Left hindlimb (tissue), 1 donor: ENCODE measurements around the gene NRG3.

Experiments used
- DNase-seq: peaks from one replicate; pipeline ENCODE4 v3.0.0-alpha.2; 2018

NRG3 gene

GRCh38 chr10:82234173-82234572 lies 359.2 kb downstream of the NRG3 start:
- no peak for DNase-seq

DNA sequence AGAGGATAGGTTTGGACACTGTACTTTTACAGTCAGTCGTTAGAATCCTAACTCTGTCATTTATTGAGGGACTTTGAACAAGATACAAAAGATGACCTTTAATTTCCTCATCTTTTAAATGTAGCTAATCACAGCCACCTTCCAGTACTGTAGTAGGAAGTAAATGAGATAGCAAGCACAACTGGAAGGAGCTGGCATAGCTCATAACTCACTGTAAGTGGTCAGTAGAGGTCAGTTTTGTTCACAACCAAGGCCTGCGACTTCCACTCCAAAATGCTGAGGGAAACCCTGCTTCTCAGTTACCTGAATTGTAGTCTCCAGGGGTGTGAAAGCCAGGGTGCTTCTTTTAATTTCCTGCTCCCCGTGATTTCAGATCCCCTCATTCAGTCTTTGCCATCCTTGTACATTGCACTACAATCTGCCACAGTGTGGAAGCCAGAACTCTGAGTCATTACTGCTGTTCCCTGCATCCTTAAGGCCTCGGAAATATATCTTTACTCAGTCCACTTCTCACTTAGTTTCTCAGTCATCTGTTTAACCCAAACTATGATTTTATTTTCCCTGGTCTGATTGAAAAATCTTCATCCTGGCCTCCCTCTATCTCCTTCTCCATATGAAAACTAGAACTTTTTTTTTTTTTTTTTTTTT lies 361.2 kb downstream of the NRG3 start:
- no peak for DNase-seq

- no peak for DNase-seq
Observed at GRCh38 chr10:82238291-82238690, 363.3 kb downstream of the NRG3 start.

DNA sequence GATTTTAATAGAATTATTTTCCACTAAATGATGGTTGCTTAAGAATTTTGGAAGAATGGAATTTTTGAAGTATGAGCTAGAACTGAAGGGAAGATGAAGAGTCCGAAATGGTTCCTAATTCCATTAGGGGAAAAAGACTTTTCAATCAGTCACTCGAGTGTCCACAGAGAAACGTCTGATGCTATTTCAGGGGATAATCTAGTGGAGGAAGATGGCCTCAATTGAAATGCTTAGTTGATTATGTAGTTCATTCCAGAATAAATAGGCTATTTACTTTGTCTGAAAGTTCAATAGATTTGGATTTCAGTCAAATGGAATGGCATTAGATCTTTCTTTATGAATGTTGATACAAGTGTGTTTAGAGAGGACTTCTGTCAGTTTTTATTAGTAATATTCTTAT lies 365.4 kb downstream of the NRG3 start:
- no peak for DNase-seq

DNA sequence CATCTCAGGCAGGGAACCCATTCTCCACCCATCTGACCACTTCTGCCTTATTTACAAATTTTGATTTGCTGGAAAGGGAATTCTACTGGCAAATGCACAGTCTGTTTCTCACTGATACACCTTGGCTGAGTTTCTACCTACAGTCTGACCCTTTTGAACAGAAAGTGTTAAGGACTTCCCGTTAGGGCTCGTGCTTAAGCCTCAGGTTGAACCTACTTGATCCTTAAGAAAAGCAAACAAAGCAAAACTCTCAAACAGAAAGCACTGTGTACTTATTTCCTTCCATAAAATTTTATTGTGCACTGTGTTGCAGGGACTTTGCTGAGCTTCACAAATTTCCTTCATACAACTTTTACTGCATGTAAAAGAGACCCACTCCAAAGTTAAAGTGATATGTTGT lies 367.8 kb downstream of the NRG3 start:
- DNase-seq: no peak

DNA sequence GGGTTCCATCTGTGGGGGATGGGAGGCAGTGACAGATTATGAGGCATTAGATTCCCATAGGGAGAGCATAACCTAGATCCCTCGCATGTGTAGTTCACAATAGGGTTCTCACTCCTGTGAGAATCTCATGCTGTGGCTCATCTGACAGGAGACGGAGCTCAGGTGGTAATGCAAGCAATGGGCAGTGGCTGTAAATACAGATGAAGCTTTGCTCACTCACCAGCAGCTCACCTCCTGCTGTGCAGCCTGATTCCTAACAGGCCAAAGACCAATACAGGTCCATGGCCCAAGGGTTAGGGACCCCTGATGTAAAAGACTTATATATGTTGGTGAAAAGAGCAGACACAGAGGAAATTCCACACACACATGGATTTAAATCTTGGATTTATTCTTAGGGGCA lies 370.2 kb downstream of the NRG3 start:
- no peak for DNase-seq

DNA sequence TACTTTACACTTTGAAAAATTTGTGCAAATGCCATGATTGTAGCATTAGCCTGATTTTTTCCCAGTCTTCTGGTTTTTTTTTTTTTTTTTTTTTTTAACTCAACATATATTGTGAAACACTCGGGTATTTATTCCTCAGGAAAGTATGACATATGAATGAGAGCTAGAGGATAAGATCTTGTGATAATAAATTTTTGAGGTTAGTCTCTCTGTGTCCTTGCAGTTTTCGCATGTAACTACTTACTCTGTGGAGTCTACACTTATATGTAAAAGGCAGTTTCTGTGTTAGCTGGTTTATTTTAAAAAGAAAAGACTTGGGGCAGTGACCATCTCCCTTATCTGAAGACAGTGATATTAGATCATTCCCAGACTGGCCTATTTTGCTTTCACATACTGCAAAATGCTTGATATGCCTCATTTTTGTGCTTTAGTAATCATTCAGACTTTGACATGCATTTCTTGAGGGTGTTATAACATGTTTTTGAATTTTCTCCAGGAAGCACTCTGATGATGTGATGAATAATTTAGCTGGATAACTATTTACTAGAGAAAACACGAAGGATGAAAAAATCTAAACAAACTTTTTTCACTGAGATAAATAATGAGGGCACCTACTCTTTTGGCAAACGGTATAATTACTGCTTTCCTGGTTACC lies 371.0 kb downstream of the NRG3 start:
- no peak for DNase-seq

GRCh38 chr10:82249141-82249540 lies 374.1 kb downstream of the NRG3 start:
- DNase-seq: no peak

- DNase-seq: no peak
Observed at GRCh38 chr10:82251222-82251906, 376.4 kb downstream of the NRG3 start.

DNA sequence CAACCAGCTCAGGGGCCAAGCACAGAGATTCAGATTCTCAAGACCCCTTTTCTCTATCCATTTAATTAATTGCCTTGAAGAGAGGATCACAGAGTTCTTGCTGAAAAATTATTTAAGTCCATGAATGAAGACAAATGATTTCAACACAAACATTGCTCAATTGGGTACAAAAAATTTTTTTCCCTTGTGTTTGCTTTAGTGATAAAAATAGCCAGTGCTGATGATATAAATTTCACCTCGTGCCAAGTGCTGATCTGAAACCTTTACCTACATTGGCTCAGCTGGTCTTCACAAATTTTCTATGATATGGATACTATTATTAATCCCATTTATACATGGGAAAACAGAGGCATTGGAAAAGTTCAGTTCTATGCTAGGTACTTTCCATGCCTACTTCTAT lies 377.1 kb downstream of the NRG3 start:
- no peak for DNase-seq

DNA sequence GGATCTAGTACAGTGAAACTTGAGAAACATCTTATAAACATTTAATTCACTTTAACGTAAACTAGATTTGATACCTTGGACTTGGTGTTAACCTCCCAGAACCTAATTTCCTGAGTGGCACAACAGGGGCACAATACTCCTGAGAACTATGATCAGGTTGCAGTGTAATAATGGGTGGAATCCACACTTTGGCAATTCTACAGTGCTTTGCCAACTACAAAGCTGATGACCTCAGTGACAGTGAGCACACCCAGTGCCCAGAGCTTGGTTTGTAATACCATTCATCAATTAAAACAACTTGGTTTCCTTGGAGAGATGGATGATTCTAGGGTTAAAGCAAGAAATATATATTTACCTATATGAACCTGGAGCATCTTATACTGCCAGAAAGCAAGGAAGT lies 379.2 kb downstream of the NRG3 start:
- no peak for DNase-seq

- DNase-seq: no peak
Observed at GRCh38 chr10:82256275-82256674, 381.3 kb downstream of the NRG3 start.

DNA sequence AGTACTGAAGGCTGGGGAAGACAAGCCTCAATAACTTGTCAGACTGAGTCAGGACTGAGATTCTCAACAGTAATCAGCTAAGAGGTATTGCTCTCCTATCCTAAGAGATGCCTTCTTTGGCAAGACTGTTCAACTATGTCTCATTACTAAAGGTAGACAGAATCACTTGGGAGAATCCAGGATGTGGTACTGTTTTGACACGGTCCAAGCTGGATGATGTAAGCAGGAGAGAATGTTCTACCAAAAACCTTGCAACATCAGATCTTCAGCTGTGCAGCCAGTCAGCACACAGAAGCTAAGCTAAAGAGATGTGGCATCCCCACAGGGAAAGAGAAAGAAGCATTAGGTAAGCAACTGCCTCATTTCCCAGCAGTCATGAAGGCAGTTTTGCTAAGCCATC lies 391.4 kb downstream of the NRG3 start:
- DNase-seq: no peak

DNA sequence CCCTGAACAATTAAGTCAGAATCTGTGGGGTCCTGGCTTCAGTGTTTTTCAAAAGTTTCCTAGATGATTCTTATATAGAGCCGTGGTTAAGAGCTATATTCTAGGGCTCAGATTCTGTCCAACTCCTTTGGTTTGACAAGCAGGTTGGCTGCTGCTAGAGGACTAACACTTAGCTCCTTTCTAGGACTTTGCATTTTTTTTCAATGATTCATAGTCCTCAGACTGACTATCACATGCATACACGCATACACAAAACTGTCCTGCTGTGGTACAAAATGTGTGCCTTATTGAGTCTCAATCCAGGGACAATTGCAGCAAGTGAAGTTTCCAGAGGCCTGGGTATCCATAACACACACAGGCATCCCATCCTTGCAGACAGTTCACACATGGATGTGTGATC lies 392.0 kb downstream of the NRG3 start:
- no peak for DNase-seq

DNA sequence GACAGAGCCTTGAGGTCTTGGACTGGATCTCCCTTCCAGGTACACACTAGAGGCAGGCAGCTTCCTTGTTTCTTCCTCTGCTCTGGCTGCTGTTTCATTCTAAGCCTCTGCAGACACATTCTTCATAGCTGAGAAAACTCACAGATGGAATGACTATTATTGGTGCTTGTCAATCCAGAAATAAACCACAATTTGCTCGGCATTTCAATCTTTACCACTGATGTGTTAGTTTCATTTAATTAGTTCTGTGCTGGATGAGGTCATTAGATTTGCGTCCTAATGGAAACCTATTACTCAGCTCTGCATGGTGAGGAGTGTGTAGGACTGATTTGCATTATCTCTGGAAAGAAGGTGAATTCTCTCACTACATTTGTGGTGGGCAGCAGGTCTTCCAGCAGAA lies 392.5 kb downstream of the NRG3 start:
- no peak for DNase-seq

- no peak for DNase-seq
Observed at GRCh38 chr10:82267960-82268359, 393.0 kb downstream of the NRG3 start.

DNA sequence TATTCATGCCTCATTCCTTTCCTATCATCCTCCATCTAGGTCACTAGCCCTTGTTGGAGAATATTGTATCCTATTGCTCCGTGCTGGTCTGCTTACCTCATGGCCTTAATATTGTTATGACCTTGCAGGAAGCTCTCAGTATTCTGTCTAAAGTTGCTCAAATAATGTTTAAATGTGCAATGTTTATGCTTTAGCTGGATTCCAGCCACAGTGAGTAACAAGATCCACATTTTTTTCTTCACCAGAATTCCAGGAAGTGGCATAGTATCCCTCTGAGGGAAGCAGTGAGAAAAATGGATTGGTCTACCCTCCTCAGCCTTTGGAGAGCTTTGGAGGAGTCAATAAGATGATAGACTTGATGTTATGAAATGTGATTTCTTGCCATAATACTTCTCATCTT lies 402.6 kb downstream of the NRG3 start:
- no peak for DNase-seq

- no peak for DNase-seq
Observed at GRCh38 chr10:82278401-82279182, 403.6 kb downstream of the NRG3 start.

- DNase-seq: no peak
Observed at GRCh38 chr10:82282782-82283456, 407.9 kb downstream of the NRG3 start.

DNA sequence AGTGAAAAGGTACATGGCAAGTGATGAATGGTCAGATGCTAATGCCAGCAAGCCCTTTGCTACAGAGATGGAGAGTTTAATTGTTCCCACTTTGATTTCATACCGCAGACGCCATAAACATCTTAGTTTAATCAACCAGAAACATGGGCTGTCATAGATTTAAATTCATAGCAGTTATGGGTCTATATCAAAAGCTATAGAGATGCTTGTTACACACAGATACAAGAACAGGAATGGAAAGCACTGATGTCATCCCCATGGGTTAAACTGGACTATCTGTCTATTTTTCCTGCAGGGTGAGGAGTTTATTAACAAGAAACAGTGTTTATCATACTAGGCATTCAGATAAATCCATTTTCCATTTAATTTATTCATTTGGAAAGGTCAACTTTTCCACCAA lies 409.2 kb downstream of the NRG3 start:
- DNase-seq: no peak

GRCh38 chr10:82288461-82288881 lies 413.5 kb downstream of the NRG3 start:
- DNase-seq: no peak

GRCh38 chr10:82289945-82290344 lies 415.0 kb downstream of the NRG3 start:
- no peak for DNase-seq

DNA sequence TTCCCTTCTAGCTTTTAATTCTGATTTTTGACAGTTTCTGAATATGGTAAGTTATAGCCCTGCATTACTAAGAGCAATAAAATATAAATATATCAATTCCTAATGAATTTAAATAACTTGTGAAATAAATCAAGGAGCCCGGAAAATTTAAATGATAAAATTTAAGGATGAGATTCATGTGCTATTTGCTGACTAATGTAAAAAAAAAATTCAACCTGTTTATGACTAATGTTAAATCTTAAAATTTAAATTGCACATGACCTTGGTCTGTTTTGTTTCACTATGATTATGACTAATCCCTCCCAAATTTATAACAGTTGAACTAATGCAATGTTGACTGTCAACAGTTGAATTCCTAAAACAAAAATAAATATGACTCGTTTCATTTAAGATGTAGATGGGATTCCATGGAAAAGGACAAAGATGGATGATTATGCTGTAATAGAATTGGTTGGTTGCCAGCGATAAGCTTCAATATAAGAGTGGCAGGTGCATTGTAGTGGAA lies 419.9 kb downstream of the NRG3 start:
- DNase-seq: no peak
